ENCODE results near the gene ARMH3. TPM values are rescaled to one million over a fixed set of nuclear protein-coding genes. Genes with fewer than 3 reads are reported as not detected.

The ARMH3 gene
- total RNA-seq, 1 donor from 2014 or later = 48.1 TPM

DNA sequence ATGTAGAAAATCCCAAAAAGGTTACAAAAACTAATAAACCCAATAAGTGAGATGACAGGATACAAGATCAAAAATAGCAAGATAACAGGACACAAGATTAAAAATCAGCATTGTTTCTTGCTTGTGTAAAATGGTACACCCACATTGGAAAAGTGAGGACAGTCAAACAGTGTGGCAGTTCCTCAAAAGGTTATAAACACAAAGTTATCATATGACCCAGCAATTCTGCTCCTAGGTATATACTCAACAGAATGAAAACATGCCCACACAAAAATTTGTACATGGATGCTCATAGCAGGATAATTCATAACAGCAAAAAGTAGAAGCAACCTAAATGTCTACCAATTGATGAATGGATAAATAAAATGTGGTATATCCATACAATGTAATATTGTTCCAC is 105.8 kb downstream of the ARMH3 start:
- peaks cover 1% of the 10 kb centered on the region for H3K4me1 Mint-ChIP-seq (ENCODE audit: low read depth, unreplicated experiment)
- H3K27me3 Mint-ChIP-seq (ENCODE audit: unreplicated experiment) = no peaks in the 10 kb centered on the region
- DNase-seq = no peak
- no peak for TF ChIP-seq CTCF (IDR thresholded peaks at IDR 0.05; ENCODE audit: partially characterized antibody, unreplicated experiment)
- H3K36me3 Mint-ChIP-seq (ENCODE audit: unreplicated experiment) = peaks cover 22% of the 10 kb centered on the region
- H3K27ac Mint-ChIP-seq (ENCODE audit: unreplicated experiment) = no peak overlapping the region
- peaks cover 4% of the 10 kb centered on the region for H3K9me3 Mint-ChIP-seq (ENCODE audit: unreplicated experiment)
- H3K4me3 Mint-ChIP-seq (ENCODE audit: unreplicated experiment) = no peak overlapping the region

GRCh38 chr10:101941871-101942270 is 114.1 kb downstream of the ARMH3 start:
- Mint-ChIP-seq H3K4me3 (ENCODE audit: unreplicated experiment) (no peak overlapping the region), H3K36me3 (ENCODE audit: unreplicated experiment) (peaks cover 14% of the 10 kb centered on the region), H3K27ac (ENCODE audit: unreplicated experiment) (no peak overlapping the region), H3K9me3 (ENCODE audit: unreplicated experiment) (no peaks in the 10 kb centered on the region), H3K27me3 (ENCODE audit: unreplicated experiment) (peaks cover 1% of the 10 kb centered on the region), H3K4me1 (ENCODE audit: low read depth, unreplicated experiment) (peaks cover 1% of the 10 kb centered on the region)
- no peak for DNase-seq
- no peak for TF ChIP-seq CTCF (IDR thresholded peaks at IDR 0.05; ENCODE audit: partially characterized antibody, unreplicated experiment)

DNA sequence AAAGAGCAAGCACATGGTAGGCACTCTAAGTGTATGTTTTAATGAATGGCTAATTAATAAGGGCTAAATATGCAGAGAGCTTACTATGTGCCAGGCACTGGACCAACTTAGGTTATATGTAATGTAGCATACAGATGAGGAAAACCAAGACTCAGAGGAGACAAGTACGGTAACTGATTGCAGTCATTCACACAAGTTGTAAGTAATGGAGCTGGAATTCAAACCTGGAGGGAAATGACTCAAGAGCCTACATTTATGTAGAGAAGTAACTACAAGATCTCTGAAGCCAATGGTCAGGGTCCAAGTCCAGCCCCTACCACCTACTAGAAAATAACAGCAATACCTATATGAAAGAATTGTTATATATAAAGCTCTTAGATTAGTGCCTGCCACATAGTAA is 115.1 kb downstream of the ARMH3 start:
- no peak overlapping the region for H3K4me3 Mint-ChIP-seq (ENCODE audit: unreplicated experiment)
- no peak overlapping the region for H3K27ac Mint-ChIP-seq (ENCODE audit: unreplicated experiment)
- no peaks in the 10 kb centered on the region for H3K4me1 Mint-ChIP-seq (ENCODE audit: low read depth, unreplicated experiment)
- TF ChIP-seq CTCF (IDR thresholded peaks at IDR 0.05; ENCODE audit: partially characterized antibody, unreplicated experiment) = no peak
- no peaks in the 10 kb centered on the region for H3K9me3 Mint-ChIP-seq (ENCODE audit: unreplicated experiment)
- DNase-seq = no peak
- H3K27me3 Mint-ChIP-seq (ENCODE audit: unreplicated experiment) = peaks cover 1% of the 10 kb centered on the region
- H3K36me3 Mint-ChIP-seq (ENCODE audit: unreplicated experiment) = peaks cover 10% of the 10 kb centered on the region

GRCh38 chr10:101939729-101940128 is 116.2 kb downstream of the ARMH3 start:
- peaks cover 10% of the 10 kb centered on the region for H3K36me3 Mint-ChIP-seq (ENCODE audit: unreplicated experiment)
- DNase-seq = no peak
- peaks cover 1% of the 10 kb centered on the region for H3K27me3 Mint-ChIP-seq (ENCODE audit: unreplicated experiment)
- H3K4me1 Mint-ChIP-seq (ENCODE audit: low read depth, unreplicated experiment) = no peaks in the 10 kb centered on the region
- H3K4me3 Mint-ChIP-seq (ENCODE audit: unreplicated experiment) = no peak overlapping the region
- TF ChIP-seq CTCF (IDR thresholded peaks at IDR 0.05; ENCODE audit: partially characterized antibody, unreplicated experiment) = no peak
- H3K27ac Mint-ChIP-seq (ENCODE audit: unreplicated experiment) = no peak overlapping the region
- H3K9me3 Mint-ChIP-seq (ENCODE audit: unreplicated experiment) = no peaks in the 10 kb centered on the region

GRCh38 chr10:101939008-101939648 is 116.8 kb downstream of the ARMH3 start:
- H3K36me3 Mint-ChIP-seq (ENCODE audit: unreplicated experiment) = peaks cover 10% of the 10 kb centered on the region
- no peaks in the 10 kb centered on the region for H3K9me3 Mint-ChIP-seq (ENCODE audit: unreplicated experiment)
- TF ChIP-seq CTCF (IDR thresholded peaks at IDR 0.05; ENCODE audit: partially characterized antibody, unreplicated experiment) = no peak
- no peak overlapping the region for H3K4me3 Mint-ChIP-seq (ENCODE audit: unreplicated experiment)
- no peak for DNase-seq
- H3K27ac Mint-ChIP-seq (ENCODE audit: unreplicated experiment) = no peak overlapping the region
- H3K27me3 Mint-ChIP-seq (ENCODE audit: unreplicated experiment) = peaks cover 1% of the 10 kb centered on the region
- no peaks in the 10 kb centered on the region for H3K4me1 Mint-ChIP-seq (ENCODE audit: low read depth, unreplicated experiment)
